H1 (cell line): ENCODE results near the gene ZNF277. TPM values are rescaled to one million over a fixed set of nuclear protein-coding genes. Genes with fewer than 3 reads are reported as not detected.

Source experiments
- CTCF ChIA-PET: fragments of 300-600 bp; sonication (Branson Sonifier 250); formaldehyde crosslinking; loops from one replicate; lab custom pipeline; 2021; ENCODE audit not compliant: partially characterized antibody; lab: Charles Lee
- POLR2A ChIA-PET: fragments of 300-600 bp; sonication (Branson Sonifier 250); formaldehyde crosslinking; loops from one replicate; lab custom pipeline; 2021; ENCODE audit warnings: inconsistent platforms; ENCODE audit not compliant: partially characterized antibody; lab: Charles Lee
- DNase-seq, 2 experiments: peaks; one replicate each; pipeline versions ENCODE4 v3.0.0 to v3.0.0-alpha.2; 2010 to 2022; ENCODE audit warnings: low spot score in 2 of 2, low read depth in 1 of 2, mixed read lengths in 1 of 2
- FAIRE-seq: peaks from 2 replicates; lab custom pipeline; 2011; peaks lifted over from hg19 to GRCh38; lab: Jason Lieb, UNC
- H2AFZ ChIP-seq: 2 replicates; pipeline ENCODE4 v1.8.1; 2012; ENCODE audit warnings: low read length, inconsistent platforms
- H2AK5ac ChIP-seq: 2 replicates; pipeline ENCODE4 v1.6.1; 2013; ENCODE audit warnings: low read depth, low read length
- H2BK120ac ChIP-seq: replicated peaks from 2 replicates; pipeline ENCODE3; 2013; ENCODE audit warnings: low read depth, low read length, inconsistent platforms
- H2BK12ac ChIP-seq: 2 replicates; pipeline ENCODE4 v1.6.1; 2013; ENCODE audit warnings: low read depth, low read length
- H2BK15ac ChIP-seq: 2 replicates; pipeline ENCODE4 v1.6.1; 2013; ENCODE audit warnings: low read length
- H2BK20ac ChIP-seq: 2 replicates; pipeline ENCODE4 v1.6.1; 2013; ENCODE audit warnings: low read length
- H2BK5ac ChIP-seq: 2 replicates; pipeline ENCODE4 v1.6.1; 2013; ENCODE audit warnings: low read depth, low read length
- H3K14ac ChIP-seq: 2 replicates; pipeline ENCODE4 v1.6.1; 2013; ENCODE audit warnings: inconsistent platforms; ENCODE audit not compliant: insufficient read length
- H3K18ac ChIP-seq: 2 replicates; pipeline ENCODE4 v1.6.1; 2013; ENCODE audit warnings: low read length; ENCODE audit errors: extremely low read depth
- H3K23ac ChIP-seq: 2 replicates; pipeline ENCODE4 v1.6.1; 2013; ENCODE audit warnings: inconsistent platforms; ENCODE audit not compliant: insufficient read length
- H3K23me2 ChIP-seq: 2 replicates; pipeline ENCODE4 v1.6.1; 2013; ENCODE audit warnings: low read depth, low read length
- H3K27ac ChIP-seq: 2 replicates; pipeline ENCODE4 v1.6.1; 2011; ENCODE audit warnings: low read depth, low read length, inconsistent platforms
- H3K27me3 ChIP-seq, 4 experiments: replicated peaks in 1 of 4; 1 replicate in 1 of 4; 2 replicates in 3 of 4; pipeline versions ENCODE4 v1.6.1 to v1.8.1; 2011 to 2013; ENCODE audit warnings: low read length in 3 of 4, mild to moderate bottlenecking in 3 of 4, inconsistent platforms in 2 of 4, mixed read lengths in 2 of 4, moderate library complexity in 1 of 4; ENCODE audit not compliant: control insufficient read depth in 3 of 4, insufficient read depth in 3 of 4; ENCODE audit errors: extremely low read depth in 1 of 4
- H3K36me3 ChIP-seq, 4 experiments: 2 replicates each; pipeline versions ENCODE4 v1.6.1 to v1.8.1; 2011 to 2013; ENCODE audit warnings: mild to moderate bottlenecking in 4 of 4, low read length in 3 of 4, moderate library complexity in 2 of 4, control low read depth in 1 of 4, inconsistent platforms in 1 of 4; ENCODE audit not compliant: insufficient read depth in 4 of 4, control insufficient read depth in 2 of 4
- H3K4ac ChIP-seq: replicated peaks from 2 replicates; pipeline ENCODE3; 2013; ENCODE audit warnings: low read length, low read depth, mixed read lengths, inconsistent platforms; ENCODE audit not compliant: insufficient read length
- H3K4me1 ChIP-seq, 4 experiments: replicated peaks in 1 of 4; 1 replicate in 1 of 4; 2 replicates in 3 of 4; pipeline versions ENCODE4 v1.6.1 to v1.8.1; 2011 to 2013; ENCODE audit warnings: low read length in 3 of 4, inconsistent platforms in 2 of 4, mixed read lengths in 1 of 4; ENCODE audit not compliant: insufficient read depth in 4 of 4, control insufficient read depth in 3 of 4
- H3K4me2 ChIP-seq, 2 experiments: 2 replicates each; pipeline versions ENCODE4 v1.6.1 to v1.8.1; 2011 to 2013; ENCODE audit warnings: low read depth in 2 of 2, low read length in 2 of 2, control low read depth in 1 of 2, inconsistent platforms in 1 of 2, mild to moderate bottlenecking in 1 of 2; ENCODE audit not compliant: insufficient read depth in 1 of 2
- H3K4me3 ChIP-seq, 4 experiments: fragments of 200-600, 300-600 bp in 1 of 4; sonication (generic), shearing (Covaris generic), sonication (Bioruptor Twin) in 1 of 4; 2 replicates each; pipeline versions ENCODE4 v1.5.1 to v1.8.1; 2011 to 2016; ENCODE audit warnings: low read length in 4 of 4, low read depth in 3 of 4, control low read depth in 2 of 4, inconsistent platforms in 2 of 4, mild to moderate bottlenecking in 2 of 4, mixed read lengths in 1 of 4, moderate library complexity in 1 of 4; ENCODE audit not compliant: insufficient read depth in 2 of 4; ENCODE audit errors: extremely low read depth in 1 of 4
- H3K56ac ChIP-seq: replicated peaks from 2 replicates; pipeline ENCODE3; 2013; ENCODE audit warnings: low read depth, mild to moderate bottlenecking, mixed read lengths, low read length, inconsistent platforms; ENCODE audit not compliant: insufficient read length
- H3K79me1 ChIP-seq: 2 replicates; pipeline ENCODE4 v1.6.1; 2013; ENCODE audit warnings: low read depth, low read length, control low read depth
- H3K79me2 ChIP-seq, 2 experiments: 2 replicates each; pipeline versions ENCODE4 v1.6.1 to v1.8.1; 2012 to 2013; ENCODE audit warnings: low read length in 2 of 2, mild to moderate bottlenecking in 2 of 2, inconsistent platforms in 1 of 2; ENCODE audit not compliant: insufficient read depth in 2 of 2, control insufficient read depth in 1 of 2
- H3K9ac ChIP-seq, 4 experiments: replicated peaks in 1 of 4; 1 replicate in 1 of 4; 2 replicates in 3 of 4; pipeline versions ENCODE4 v1.6.1 to v1.8.1; 2011 to 2013; ENCODE audit warnings: low read depth in 3 of 4, low read length in 3 of 4, control low read depth in 2 of 4, mild to moderate bottlenecking in 2 of 4, moderate library complexity in 2 of 4, inconsistent platforms in 1 of 4; ENCODE audit errors: extremely low read depth in 1 of 4
- H3K9me3 ChIP-seq, 2 experiments: 2 replicates each; pipeline versions ENCODE4 v1.6.1 to v1.8.1; 2012 to 2013; ENCODE audit warnings: mild to moderate bottlenecking in 2 of 2, moderate library complexity in 2 of 2, control low read depth in 1 of 2, inconsistent platforms in 1 of 2, low read depth in 1 of 2, low read length in 1 of 2, mixed read lengths in 1 of 2; ENCODE audit not compliant: insufficient read depth in 2 of 2
- H4K20me1 ChIP-seq, 2 experiments: replicated peaks in 1 of 2; 2 replicates each; pipeline versions ENCODE3 to v1.8.1; 2011 to 2013; ENCODE audit warnings: inconsistent platforms in 2 of 2, low read length in 2 of 2, mild to moderate bottlenecking in 1 of 2; ENCODE audit not compliant: insufficient read depth in 2 of 2, control insufficient read depth in 1 of 2
- H4K5ac ChIP-seq: 2 replicates; pipeline ENCODE4 v1.6.1; 2013; ENCODE audit warnings: low read length, low read depth, mixed read lengths, inconsistent platforms; ENCODE audit not compliant: insufficient read length
- H4K8ac ChIP-seq: 2 replicates; pipeline ENCODE4 v1.8.0; 2013; ENCODE audit warnings: mild to moderate bottlenecking, moderate library complexity, low read length, inconsistent platforms; ENCODE audit not compliant: insufficient read depth; ENCODE audit errors: extremely low read depth
- H4K91ac ChIP-seq: replicated peaks from 2 replicates; pipeline ENCODE3; 2013; ENCODE audit warnings: low read length, mixed read lengths, inconsistent platforms; ENCODE audit not compliant: insufficient read length
- ATF3 ChIP-seq: IDR thresholded peaks from 2 replicates; pipeline ENCODE4 v1.6.1; 2011; ENCODE audit warnings: low read depth, mild to moderate bottlenecking, low read length; ENCODE audit not compliant: insufficient read depth
- EP300 ChIP-seq, 2 experiments: IDR thresholded peaks; 1 replicate in 1 of 2; 2 replicates in 1 of 2; pipeline ENCODE4 v1.6.1; 2011 to 2012; ENCODE audit warnings: low read depth in 2 of 2, low read length in 2 of 2, mild to moderate bottlenecking in 2 of 2, borderline replicate concordance in 1 of 2, inconsistent platforms in 1 of 2, moderate library complexity in 1 of 2
- POLR2A ChIP-seq, 2 experiments: IDR thresholded peaks; 1 replicate in 1 of 2; 2 replicates in 1 of 2; pipeline ENCODE4 v1.6.1; 2011; ENCODE audit warnings: low read depth in 2 of 2, low read length in 2 of 2, mild to moderate bottlenecking in 2 of 2; ENCODE audit errors: control extremely low read depth in 1 of 2
- POLR2AphosphoS5 ChIP-seq: IDR thresholded peaks from 2 replicates; pipeline ENCODE4 v1.6.1; 2011; ENCODE audit warnings: low read depth, low read length
- SP4 ChIP-seq: IDR thresholded peaks from 2 replicates; pipeline ENCODE4 v1.6.1; 2012; ENCODE audit warnings: low read length, inconsistent platforms
- SRF ChIP-seq: IDR thresholded peaks from 2 replicates; pipeline ENCODE4 v1.6.1; 2011; ENCODE audit warnings: mild to moderate bottlenecking, low read depth, low read length, moderate library complexity
- TAF7 ChIP-seq: optimal IDR thresholded peaks from 2 replicates; pipeline ENCODE3; 2011; ENCODE audit warnings: low read depth, mild to moderate bottlenecking, inconsistent platforms, low read length, moderate library complexity, borderline replicate concordance
- WGBS, 2 experiments: shearing (Covaris generic) in 1 of 2; methylation state at CpG; one replicate each; pipeline versions ENCODE4 v1.1.6 to v1.1.7; 2013 to 2015; ENCODE audit warnings: low lambda C conversion rate in 2 of 2, mixed read lengths in 2 of 2, inconsistent platforms in 1 of 2, low coverage in 1 of 2, missing lambda C conversion rate in 1 of 2; ENCODE audit not compliant: insufficient replicate concordance in 2 of 2, insufficient coverage in 1 of 2, insufficient read length in 1 of 2; ENCODE audit errors: extremely low coverage in 1 of 2, missing lambda C conversion rate in 1 of 2; 5-methylcytosine and 5-hydroxymethylcytosine counted together
- polyA plus RNA-seq, 7 experiments: library from polyadenylated mRNA; depleted of rRNA in 3 of 7; stranded (reverse) in 5 of 7; unstranded in 2 of 7; fragments of >200 nt in 5 of 7; fragments of 200-250 nt in 2 of 7; gene quantifications; 1 replicate in 5 of 7; 2 replicates in 1 of 7; 4 replicates in 1 of 7; pipeline versions ENCODE4 v1.2.1 to v1.2.3, GENCODE V29; 2011 to 2013; ENCODE audit warnings: missing spikeins in 2 of 7, mixed read lengths in 2 of 7
- total RNA-seq: library from RNA; stranded (reverse); fragmentation: NEBNext Ultra II Directional; extraction: Animal tissue kit (Norgen Biotek cat#: 25700); gene quantifications from 2 replicates; pipeline ENCODE4 v1.2.1, GENCODE V29; 2021
- TF ChIP-seq, protein P1 (sequence below), 3 experiments: IDR thresholded peaks; 1 replicate in 2 of 3; 2 replicates in 1 of 3; pipeline versions ENCODE4 v1.5.1 to v1.6.1; 2011; ENCODE audit warnings: low read length in 3 of 3, mild to moderate bottlenecking in 3 of 3, inconsistent platforms in 2 of 3, low read depth in 1 of 3, moderate library complexity in 1 of 3; ENCODE audit not compliant: insufficient read depth in 1 of 3; ENCODE audit errors: control extremely low read depth in 1 of 3
- TF ChIP-seq, protein P2 (sequence below): IDR thresholded peaks from 2 replicates; pipeline ENCODE4 v1.6.1; 2011; ENCODE audit warnings: low read length, improper control_type of control experiment

The ZNF277 gene
- total and polyA plus RNA-seq, 2 of the 8 experiments (the other 6 are each of a cell fraction or from before 2014, with no cell fraction given), result 5.1 to 21.7 TPM

GRCh38 chr7:112282476-112283188, 76.1 kb downstream of the ZNF277 start:
- H2BK120ac ChIP-seq, result no peak overlapping the region
- no peak for FAIRE-seq
- peaks cover 0 to 7% (median 2%) of the 10 kb centered on the region in 4 experiments; a peak in 2 of 7 replicates for H3K4me1 ChIP-seq
- WGBS, 2 experiments, result 75% methylated on average over 1 of the region's 1 CpG; no CpG with 5 or more reads in 1 of the 2 experiments
- ChIA-PET CTCF (no interaction called here), POLR2A (no interaction called here)
- no peak for DNase-seq
- H2AK5ac ChIP-seq, result no peak overlapping the region
- no peaks in the 10 kb centered on the region for H3K9me3 ChIP-seq
- H4K20me1 ChIP-seq, result no peaks in the 10 kb centered on the region
- H2BK20ac ChIP-seq, result no peak overlapping the region
- no peaks in the 10 kb centered on the region for H3K79me1 ChIP-seq
- H3K4me2 ChIP-seq, result no peak overlapping the region
- H3K56ac ChIP-seq, result no peak overlapping the region
- no peaks in the 10 kb centered on the region for H3K27me3 ChIP-seq
- no peak overlapping the region for H3K14ac ChIP-seq
- H3K4me3 ChIP-seq, result no peak overlapping the region
- no peak overlapping the region for H2BK5ac ChIP-seq
- no peak overlapping the region for H3K23ac ChIP-seq
- no peak overlapping the region for H2AFZ ChIP-seq
- H2BK15ac ChIP-seq, result no peak overlapping the region
- no peak overlapping the region for H2BK12ac ChIP-seq
- H4K91ac ChIP-seq, result no peak overlapping the region
- peaks cover 3 to 11% of the 10 kb centered on the region in 2 experiments; a peak in 2 of 4 replicates for H3K79me2 ChIP-seq
- no peak overlapping the region for H3K18ac ChIP-seq
- no peak overlapping the region for H3K9ac ChIP-seq
- H4K5ac ChIP-seq, result no peak overlapping the region
- no peak overlapping the region for H3K27ac ChIP-seq
- no peaks in the 10 kb centered on the region for H3K36me3 ChIP-seq
- H4K8ac ChIP-seq, result no peak overlapping the region
- H3K23me2 ChIP-seq, result no peaks in the 10 kb centered on the region; the same call in 1 of the 2 replicates
- no peak overlapping the region for H3K4ac ChIP-seq
- TF ChIP-seq ATF3 (no peak), POLR2AphosphoS5 (no peak), POLR2A (IDR thresholded peaks at IDR 0.05; ENCODE audit: control extremely low read depth in 1 of 2, low read depth in 2 of 2, low read length in 2 of 2) (no peak), SRF (no peak), EP300 (IDR thresholded peaks at IDR 0.05; ENCODE audit: borderline replicate concordance in 1 of 2, low read depth in 2 of 2, low read length in 2 of 2) (no peak), SP4 (no peak), TAF7 (no peak)
- TF ChIP-seq, protein P1, sequence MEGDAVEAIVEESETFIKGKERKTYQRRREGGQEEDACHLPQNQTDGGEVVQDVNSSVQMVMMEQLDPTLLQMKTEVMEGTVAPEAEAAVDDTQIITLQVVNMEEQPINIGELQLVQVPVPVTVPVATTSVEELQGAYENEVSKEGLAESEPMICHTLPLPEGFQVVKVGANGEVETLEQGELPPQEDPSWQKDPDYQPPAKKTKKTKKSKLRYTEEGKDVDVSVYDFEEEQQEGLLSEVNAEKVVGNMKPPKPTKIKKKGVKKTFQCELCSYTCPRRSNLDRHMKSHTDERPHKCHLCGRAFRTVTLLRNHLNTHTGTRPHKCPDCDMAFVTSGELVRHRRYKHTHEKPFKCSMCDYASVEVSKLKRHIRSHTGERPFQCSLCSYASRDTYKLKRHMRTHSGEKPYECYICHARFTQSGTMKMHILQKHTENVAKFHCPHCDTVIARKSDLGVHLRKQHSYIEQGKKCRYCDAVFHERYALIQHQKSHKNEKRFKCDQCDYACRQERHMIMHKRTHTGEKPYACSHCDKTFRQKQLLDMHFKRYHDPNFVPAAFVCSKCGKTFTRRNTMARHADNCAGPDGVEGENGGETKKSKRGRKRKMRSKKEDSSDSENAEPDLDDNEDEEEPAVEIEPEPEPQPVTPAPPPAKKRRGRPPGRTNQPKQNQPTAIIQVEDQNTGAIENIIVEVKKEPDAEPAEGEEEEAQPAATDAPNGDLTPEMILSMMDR (IDR thresholded peaks at IDR 0.05; ENCODE audit: control extremely low read depth in 1 of 3, insufficient read depth in 1 of 3, low read depth in 1 of 3, low read length in 3 of 3), result no peak
- TF ChIP-seq, protein P2, sequence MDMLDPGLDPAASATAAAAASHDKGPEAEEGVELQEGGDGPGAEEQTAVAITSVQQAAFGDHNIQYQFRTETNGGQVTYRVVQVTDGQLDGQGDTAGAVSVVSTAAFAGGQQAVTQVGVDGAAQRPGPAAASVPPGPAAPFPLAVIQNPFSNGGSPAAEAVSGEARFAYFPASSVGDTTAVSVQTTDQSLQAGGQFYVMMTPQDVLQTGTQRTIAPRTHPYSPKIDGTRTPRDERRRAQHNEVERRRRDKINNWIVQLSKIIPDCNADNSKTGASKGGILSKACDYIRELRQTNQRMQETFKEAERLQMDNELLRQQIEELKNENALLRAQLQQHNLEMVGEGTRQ, result no peak
